Spleen (tissue), 11 donors: ENCODE measurements around the gene PAPLN. TPM values are rescaled to one million over a fixed set of nuclear protein-coding genes. Genes with fewer than 3 reads are reported as not detected.
"Not testable (repeated sequence)": the region's sequence is repeated elsewhere in the genome, so short reads cannot be mapped to it uniquely, and the experiment has no call there.

Source experiments
- DNase-seq: peaks from one replicate; pipeline ENCODE4 v3.0.0-alpha.2; 2020
- H3K27ac ChIP-seq, 8 donors: fragments of 200-600 bp; sonication (generic) in 7 of 8; 1 replicate in 4 of 8; 2 replicates in 4 of 8; pipeline versions ENCODE4 v1.5.0 to v1.8.0; 2016 to 2021; ENCODE audit warnings: inconsistent platforms in 4 of 8, mild to moderate bottlenecking in 4 of 8, moderate library complexity in 1 of 8
- H3K27me3 ChIP-seq, 7 donors: fragments of 200-600 bp; sonication (generic) in 6 of 7; replicated peaks in 1 of 7; 1 replicate in 4 of 7; 2 replicates in 3 of 7; pipeline versions ENCODE4 v1.5.0 to v1.8.0; 2016 to 2021; ENCODE audit warnings: inconsistent platforms in 3 of 7, mild to moderate bottlenecking in 1 of 7
- H3K36me3 ChIP-seq, 6 donors: fragments of 200-600 bp; sonication (generic) in 5 of 6; 1 replicate in 4 of 6; 2 replicates in 2 of 6; pipeline versions ENCODE4 v1.5.0 to v1.8.0; 2016 to 2021; ENCODE audit warnings: inconsistent platforms in 2 of 6
- H3K4me1 ChIP-seq, 6 donors: fragments of 200-600 bp; sonication (generic) in 5 of 6; 1 replicate in 3 of 6; 2 replicates in 3 of 6; pipeline versions ENCODE4 v1.5.0 to v1.8.0; 2016 to 2021; ENCODE audit warnings: inconsistent platforms in 3 of 6
- H3K4me3 ChIP-seq, 8 donors: fragments of 200-600 bp; sonication (generic) in 7 of 8; 1 replicate in 4 of 8; 2 replicates in 4 of 8; pipeline versions ENCODE4 v1.5.0 to v1.8.0; 2016 to 2021; ENCODE audit warnings: inconsistent platforms in 4 of 8, mild to moderate bottlenecking in 4 of 8, moderate library complexity in 2 of 8
- H3K9me3 ChIP-seq, 8 donors: fragments of 200-600 bp; sonication (generic) in 7 of 8; 1 replicate in 4 of 8; 2 replicates in 4 of 8; pipeline versions ENCODE4 v1.5.0 to v1.8.0; 2016 to 2021; ENCODE audit warnings: inconsistent platforms in 4 of 8
- CTCF ChIP-seq, 11 experiments: fragments of 200-600 bp in 7 of 11; fragments of 450-650 bp in 4 of 11; sonication (generic) in 4 of 11; IDR thresholded peaks in 8 of 11; conservative IDR thresholded peaks in 3 of 11; 1 replicate in 7 of 11; 2 replicates in 4 of 11; pipeline versions ENCODE4 v1.4.0 to v1.8.0; 2016 to 2021; ENCODE audit warnings: antibody characterized with exemption in 11 of 11, inconsistent platforms in 4 of 11, mild to moderate bottlenecking in 1 of 11
- POLR2A ChIP-seq, 3 donors: fragments of 450-650 bp; IDR thresholded peaks; one replicate each; pipeline ENCODE4 v1.5.1; 2017; ENCODE audit warnings: antibody characterized with exemption in 3 of 3, mild to moderate bottlenecking in 1 of 3
- POLR2AphosphoS5 ChIP-seq, 3 donors: sonication (generic); formaldehyde crosslinking; IDR thresholded peaks; one replicate each; pipeline ENCODE4 v1.5.1; 2017; ENCODE audit warnings: antibody characterized with exemption in 3 of 3
- WGBS, 5 donors: extraction: QIAGEN DNeasy Blood & Tissue Kit in 3 of 5; methylation state at CpG; one replicate each; pipeline versions ENCODE4 v1.1.5 to v1.1.7; 2013 to 2018; 5-methylcytosine and 5-hydroxymethylcytosine counted together
- intact Hi-C: fragments of 100-400 bp; cut with DNase I; formaldehyde crosslinking; loops from one replicate; pipeline ENCODE4 v1.15.0; 2023; ENCODE audit warnings: low total_unique reads
- polyA plus RNA-seq, 3 donors: library from polyadenylated mRNA; stranded (reverse); fragments of 200-250 nt; gene quantifications; one replicate each; pipeline ENCODE4 v1.2.1, GENCODE V29; 2013
- total RNA-seq, 7 donors: library from RNA; depleted of rRNA in 3 of 7; stranded (reverse); fragments of >200 nt in 3 of 7; fragmentation: NEBNext Ultra II Directional in 4 of 7; extraction: Animal tissue kit (Norgen Biotek cat#: 25700) in 4 of 7; gene quantifications; one replicate each; pipeline versions ENCODE4 v1.1.0 to v1.2.1, GENCODE V29; 2016 to 2021
- donor health status: healthy with polysubstance abuse.
- donor health status: DM: no; HTN: no; CAD: no; lungs with moderate emphysema.
- donor health status: DM: no; HTN: no; CAD: no.
- donor health status: Bipolar disorder and iron deficiency.
- donor health status: healthy.
- donor health status: DM: no; HTN: no; CAD: no.
- donor health status: DM: yes; HTN: yes; CAD: no.

The PAPLN gene
- total and polyA plus RNA-seq, 10 donors: 20.3 to 57.2 (median 42.0) TPM

DNA sequence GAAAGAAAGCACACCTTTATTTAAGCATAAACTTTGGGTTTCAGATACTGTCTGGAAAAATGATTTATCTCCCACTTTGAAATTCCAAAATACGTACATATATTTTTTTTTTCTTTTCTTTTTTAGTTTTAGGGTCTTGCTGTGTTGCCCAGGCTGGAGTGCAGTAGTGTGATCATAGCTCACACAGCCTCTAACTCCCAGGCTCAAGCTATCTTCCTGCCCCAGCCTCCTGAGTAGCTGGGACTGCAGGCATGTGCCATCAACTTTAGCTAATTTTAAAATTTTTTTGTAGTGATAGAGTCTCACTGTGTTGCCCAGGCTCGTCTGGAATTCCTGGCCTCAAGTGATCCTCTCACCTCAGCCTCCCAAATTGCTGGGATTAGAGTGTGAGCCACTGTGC lies 45.9 kb upstream of the PAPLN start:
- Histone ChIP-seq H3K36me3 (peaks cover 0 to 100% (median 79%) of the 10 kb centered on the region in 6 donors), H3K27me3 (no peaks in the 10 kb centered on the region), H3K27ac (no peak overlapping the region), H3K4me3 (no peak overlapping the region), H3K4me1 (no peaks in the 10 kb centered on the region), H3K9me3 (no peaks in the 10 kb centered on the region)
- intact Hi-C loops: no loop called here
- 83 to 97% (median 96%) methylated on average over 2 of the region's 2 CpGs for WGBS, 5 donors
- no peak for TF ChIP-seq POLR2AphosphoS5 (IDR thresholded peaks at IDR 0.05)
- no peak for TF ChIP-seq CTCF (IDR thresholded peaks at IDR 0.05 in 8 of 11, conservative IDR thresholded peaks at IDR 0.05 in 3 of 11)
- no peak for TF ChIP-seq POLR2A (IDR thresholded peaks at IDR 0.05)
- no peak for DNase-seq

DNA sequence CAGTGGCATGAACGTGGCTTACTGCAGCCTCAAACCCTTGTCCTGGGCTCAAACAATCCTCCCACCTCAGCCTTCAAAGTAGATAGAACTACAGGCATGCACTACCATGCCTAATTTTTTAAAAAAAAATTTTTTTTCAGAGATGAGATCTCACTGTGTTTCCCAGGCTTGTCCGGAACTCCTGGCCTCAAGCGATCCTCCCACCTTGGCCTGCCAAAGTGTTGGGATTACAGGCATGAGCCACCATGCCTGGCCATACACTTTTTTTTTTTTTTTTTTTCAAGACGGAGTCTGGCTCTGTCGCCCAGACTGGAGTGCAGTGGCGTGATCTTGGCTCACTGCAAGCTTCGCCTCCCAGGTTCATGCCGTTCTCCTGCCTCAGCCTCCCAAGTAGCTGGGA lies 43.0 kb upstream of the PAPLN start:
- H3K27ac ChIP-seq, H3K4me1 ChIP-seq, H3K27me3 ChIP-seq, H3K9me3 ChIP-seq, DNase-seq, intact Hi-C loops, H3K4me3 ChIP-seq: not testable (repeated sequence)
- H3K36me3 ChIP-seq: peaks cover under 1 to 99% (median 79%) of the 10 kb centered on the region in 6 donors
- whole genome bisulfite sequencing, 5 donors: 95 to 97% (median 95%) methylated on average over 8 of the region's 8 CpGs

GRCh38 chr14:73198253-73198652 lies 39.1 kb upstream of the PAPLN start:
- H3K36me3 ChIP-seq: peaks cover 3 to 99% (median 78%) of the 10 kb centered on the region in 6 donors
- no peaks in the 10 kb centered on the region for H3K9me3 ChIP-seq
- no peak overlapping the region for H3K4me3 ChIP-seq
- no peaks in the 10 kb centered on the region for H3K4me1 ChIP-seq
- intact Hi-C loops: no loop called here
- H3K27me3 ChIP-seq: no peaks in the 10 kb centered on the region
- H3K27ac ChIP-seq: no peak overlapping the region
- DNase-seq: no peak
- WGBS, 5 donors: 81 to 100% (median 91%) methylated on average over 2 of the region's 2 CpGs
- no peak for TF ChIP-seq POLR2AphosphoS5 (IDR thresholded peaks at IDR 0.05)

- Histone ChIP-seq H3K27ac (no peak overlapping the region), H3K4me1 (no peaks in the 10 kb centered on the region), H3K27me3 (no peaks in the 10 kb centered on the region), H3K36me3 (peaks cover 6 to 100% (median 73%) of the 10 kb centered on the region in 6 donors), H3K9me3 (peaks cover 0 to 6% (median 0%) of the 10 kb centered on the region in 8 donors), H3K4me3 (no peak overlapping the region)
- intact Hi-C loops: no loop called here
- 84 to 90% (median 87%) methylated on average over 2 of the region's 2 CpGs for WGBS, 5 donors
- no peak for TF ChIP-seq POLR2AphosphoS5 (IDR thresholded peaks at IDR 0.05)
- no peak for TF ChIP-seq POLR2A (IDR thresholded peaks at IDR 0.05)
- no peak for TF ChIP-seq CTCF (IDR thresholded peaks at IDR 0.05 in 8 of 11, conservative IDR thresholded peaks at IDR 0.05 in 3 of 11)
- no peak for DNase-seq
These were observed 33.8 kb upstream of the PAPLN start for GRCh38 chr14:73203527-73203926.

- no peak for DNase-seq
- Histone ChIP-seq H3K9me3 (peaks cover 0 to 6% (median 0%) of the 10 kb centered on the region in 8 donors), H3K27ac (no peak overlapping the region), H3K36me3 (peaks cover 3 to 100% (median 66%) of the 10 kb centered on the region in 6 donors), H3K27me3 (no peaks in the 10 kb centered on the region), H3K4me1 (no peaks in the 10 kb centered on the region), H3K4me3 (no peak overlapping the region)
- TF ChIP-seq POLR2AphosphoS5 (IDR thresholded peaks at IDR 0.05) (peak in 1 of 3 donors; percentile 56), CTCF (IDR thresholded peaks at IDR 0.05 in 8 of 11, conservative IDR thresholded peaks at IDR 0.05 in 3 of 11) (no peak)
- intact Hi-C loops: no loop called here
- WGBS, 5 donors: 94 to 100% (median 96%) methylated on average over 2 of the region's 2 CpGs
These were observed 29.7 kb upstream of the PAPLN start for GRCh38 chr14:73207615-73208014.
